SU-DHL-6 (cell line): ENCODE measurements around the gene OBSCN.

ENCODE experiments used
- H2AFZ ChIP-seq: fragments of 200-600 bp; sonication (generic); 2 replicates; pipeline ENCODE4 v1.6.1; 2014; ENCODE audit warnings: low read depth, mild to moderate bottlenecking, moderate library complexity, mixed read lengths, antibody characterized with exemption, low read length; ENCODE audit not compliant: severe bottlenecking
- H3F3A ChIP-seq: fragments of 200-600 bp; shearing (Covaris generic); 2 replicates; pipeline ENCODE4 v1.6.0; 2016; ENCODE audit warnings: antibody characterized with exemption, mild to moderate bottlenecking; ENCODE audit not compliant: insufficient read depth
- H3K27ac ChIP-seq: fragments of 200-600 bp; sonication (generic); 2 replicates; pipeline ENCODE4 v1.5.1; 2016; ENCODE audit warnings: low read depth, mild to moderate bottlenecking, low read length, moderate library complexity, mixed read lengths
- H3K27me3 ChIP-seq: fragments of 200-600 bp; sonication (generic), shearing (Covaris generic); 2 replicates; pipeline ENCODE4 v1.6.0; 2014; ENCODE audit warnings: mild to moderate bottlenecking, low read length
- H3K36me3 ChIP-seq: fragments of 200-600 bp; sonication (generic); 2 replicates; pipeline ENCODE4 v1.6.1; 2014; ENCODE audit warnings: mild to moderate bottlenecking, low read length, mixed read lengths
- H3K4me2 ChIP-seq: fragments of 300-600, 200-600 bp; shearing (Covaris generic), sonication (generic); 2 replicates; pipeline ENCODE4 v1.6.0; 2014; ENCODE audit warnings: low read length, low read depth, mild to moderate bottlenecking; ENCODE audit not compliant: poor library complexity, severe bottlenecking
- H3K4me3 ChIP-seq: fragments of 200-600 bp; sonication (generic); 2 replicates; pipeline ENCODE4 v1.5.1; 2014; ENCODE audit warnings: antibody characterized with exemption, low read length, mild to moderate bottlenecking, mixed read lengths; ENCODE audit not compliant: insufficient read depth, poor library complexity, severe bottlenecking
- H3K79me2 ChIP-seq: fragments of 200-600 bp; sonication (generic); 2 replicates; pipeline ENCODE4 v1.6.1; 2014; ENCODE audit warnings: mild to moderate bottlenecking, low read length, moderate library complexity; ENCODE audit not compliant: insufficient read depth
- H3K9ac ChIP-seq: fragments of 200-600 bp; sonication (generic); 2 replicates; pipeline ENCODE4 v1.7.0; 2014; ENCODE audit warnings: mild to moderate bottlenecking, low read length
- H3K9me2 ChIP-seq: fragments of 200-600 bp; sonication (generic); replicated peaks from 2 replicates; pipeline ENCODE4 v1.6.1; 2014; ENCODE audit warnings: low read length; ENCODE audit not compliant: insufficient read depth
- H3K9me3 ChIP-seq: fragments of 200-600 bp; sonication (generic); 2 replicates; pipeline ENCODE4 v1.6.1; 2014; ENCODE audit warnings: low read length, mixed read lengths; ENCODE audit not compliant: insufficient read depth
- H4K20me1 ChIP-seq: fragments of 200-600 bp; sonication (generic); 2 replicates; pipeline ENCODE4 v1.6.1; 2014; ENCODE audit warnings: low read depth, mild to moderate bottlenecking, antibody characterized with exemption, low read length, moderate library complexity, mixed read lengths
- EZH2phosphoT487 ChIP-seq: fragments of 200-600 bp; sonication (generic), shearing (Covaris generic); conservative IDR thresholded peaks from 2 replicates; pipeline ENCODE4 v1.6.1; 2018; ENCODE audit warnings: mild to moderate bottlenecking, antibody characterized with exemption, low read length, moderate library complexity, mixed read lengths
- TF ChIP-seq, protein P1 (sequence below): fragments of 200-600 bp; sonication (generic); IDR thresholded peaks from one replicate; pipeline ENCODE4 v1.5.1; 2017; ENCODE audit warnings: antibody characterized with exemption, mild to moderate bottlenecking, low read length, moderate library complexity; ENCODE audit not compliant: insufficient read depth, poor library complexity, severe bottlenecking

The OBSCN gene

DNA sequence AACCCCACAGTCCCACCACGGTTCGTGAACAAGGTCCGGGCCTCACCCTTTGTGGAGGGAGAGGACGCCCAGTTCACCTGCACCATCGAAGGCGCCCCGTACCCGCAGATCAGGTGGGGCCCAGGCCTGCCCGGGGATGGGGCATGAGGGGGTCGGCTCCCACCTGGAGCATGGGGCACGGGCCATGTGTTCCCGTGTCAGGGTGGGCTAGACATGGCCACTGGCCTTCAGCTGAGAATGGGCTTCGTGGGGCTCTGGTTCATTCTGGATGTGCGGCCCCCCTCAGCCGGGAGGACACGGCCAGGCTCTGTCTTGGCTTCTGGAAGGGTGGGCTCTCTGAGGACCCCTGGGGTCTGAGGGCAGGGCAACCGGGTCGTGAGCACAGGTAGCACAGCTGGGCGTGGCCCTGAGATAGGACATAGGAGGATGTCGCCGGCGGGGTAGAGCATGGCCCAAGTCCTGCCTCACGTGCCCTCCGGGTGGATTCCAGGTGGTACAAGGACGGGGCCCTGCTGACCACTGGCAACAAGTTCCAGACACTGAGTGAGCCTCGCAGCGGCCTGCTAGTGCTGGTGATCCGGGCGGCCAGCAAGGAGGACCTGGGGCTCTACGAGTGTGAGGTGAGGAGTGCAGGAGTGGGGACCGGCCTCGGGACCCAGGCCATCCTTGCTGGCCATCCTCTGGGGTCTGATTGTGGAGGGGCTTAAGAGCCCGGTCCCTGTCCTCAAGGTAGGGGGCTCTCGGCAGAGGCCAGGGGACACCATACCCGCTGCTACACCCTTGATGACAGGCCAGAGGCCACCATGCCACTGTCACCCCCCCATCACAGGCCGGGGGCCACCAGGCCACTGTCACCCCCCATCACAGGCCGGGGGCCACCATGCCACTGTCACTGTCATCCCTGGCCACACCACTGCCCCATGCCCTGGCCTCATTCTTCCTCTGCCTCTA is 143.3 kb downstream of the OBSCN start:
- Histone ChIP-seq H3K79me2 (no peaks in the 10 kb centered on the region), H3K9me2 (no peaks in the 10 kb centered on the region), H3K36me3 (no peaks in the 10 kb centered on the region), H4K20me1 (no peaks in the 10 kb centered on the region), H3K4me2 (no peak overlapping the region), H2AFZ (no peak overlapping the region), H3K9me3 (no peaks in the 10 kb centered on the region), H3K27ac (no peak overlapping the region), H3K4me3 (no peak overlapping the region), H3K9ac (no peak overlapping the region), H3K27me3 (no peaks in the 10 kb centered on the region), H3F3A (no peaks in the 10 kb centered on the region)
- TF ChIP-seq, protein P1, sequence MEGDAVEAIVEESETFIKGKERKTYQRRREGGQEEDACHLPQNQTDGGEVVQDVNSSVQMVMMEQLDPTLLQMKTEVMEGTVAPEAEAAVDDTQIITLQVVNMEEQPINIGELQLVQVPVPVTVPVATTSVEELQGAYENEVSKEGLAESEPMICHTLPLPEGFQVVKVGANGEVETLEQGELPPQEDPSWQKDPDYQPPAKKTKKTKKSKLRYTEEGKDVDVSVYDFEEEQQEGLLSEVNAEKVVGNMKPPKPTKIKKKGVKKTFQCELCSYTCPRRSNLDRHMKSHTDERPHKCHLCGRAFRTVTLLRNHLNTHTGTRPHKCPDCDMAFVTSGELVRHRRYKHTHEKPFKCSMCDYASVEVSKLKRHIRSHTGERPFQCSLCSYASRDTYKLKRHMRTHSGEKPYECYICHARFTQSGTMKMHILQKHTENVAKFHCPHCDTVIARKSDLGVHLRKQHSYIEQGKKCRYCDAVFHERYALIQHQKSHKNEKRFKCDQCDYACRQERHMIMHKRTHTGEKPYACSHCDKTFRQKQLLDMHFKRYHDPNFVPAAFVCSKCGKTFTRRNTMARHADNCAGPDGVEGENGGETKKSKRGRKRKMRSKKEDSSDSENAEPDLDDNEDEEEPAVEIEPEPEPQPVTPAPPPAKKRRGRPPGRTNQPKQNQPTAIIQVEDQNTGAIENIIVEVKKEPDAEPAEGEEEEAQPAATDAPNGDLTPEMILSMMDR, result no peak
- no peak for TF ChIP-seq EZH2phosphoT487

DNA sequence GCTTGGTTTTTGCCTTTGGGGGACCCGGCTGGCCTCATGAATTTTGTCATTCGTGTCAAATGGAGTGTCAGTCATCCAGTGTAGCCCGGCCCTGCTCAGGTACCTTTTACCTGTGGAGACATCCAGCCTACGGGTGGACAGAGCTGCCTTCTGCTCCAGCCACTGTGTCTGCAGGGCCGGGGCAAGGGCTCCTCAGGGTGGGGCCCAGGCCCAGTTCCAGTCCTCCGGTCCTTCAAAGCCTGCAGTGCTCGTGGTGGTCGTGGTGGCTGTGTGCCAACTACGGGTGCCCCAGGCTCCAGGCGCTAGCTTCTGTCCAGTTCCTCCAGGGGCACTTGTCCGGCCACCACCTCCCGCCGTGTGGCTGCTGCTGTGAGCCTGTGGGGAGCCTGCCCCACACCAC is 144.0 kb downstream of the OBSCN start:
- no peaks in the 10 kb centered on the region for H3K9me2 ChIP-seq
- H3K27me3 ChIP-seq, result no peaks in the 10 kb centered on the region
- no peaks in the 10 kb centered on the region for H3F3A ChIP-seq
- H3K9ac ChIP-seq, result no peak overlapping the region
- H3K79me2 ChIP-seq, result no peaks in the 10 kb centered on the region
- H3K4me2 ChIP-seq, result no peak overlapping the region
- no peaks in the 10 kb centered on the region for H4K20me1 ChIP-seq
- H3K27ac ChIP-seq, result no peak overlapping the region
- no peak for TF ChIP-seq EZH2phosphoT487
- TF ChIP-seq, protein P1, result no peak
- H2AFZ ChIP-seq, result no peak overlapping the region
- no peaks in the 10 kb centered on the region for H3K36me3 ChIP-seq
- no peaks in the 10 kb centered on the region for H3K9me3 ChIP-seq
- no peak overlapping the region for H3K4me3 ChIP-seq

DNA sequence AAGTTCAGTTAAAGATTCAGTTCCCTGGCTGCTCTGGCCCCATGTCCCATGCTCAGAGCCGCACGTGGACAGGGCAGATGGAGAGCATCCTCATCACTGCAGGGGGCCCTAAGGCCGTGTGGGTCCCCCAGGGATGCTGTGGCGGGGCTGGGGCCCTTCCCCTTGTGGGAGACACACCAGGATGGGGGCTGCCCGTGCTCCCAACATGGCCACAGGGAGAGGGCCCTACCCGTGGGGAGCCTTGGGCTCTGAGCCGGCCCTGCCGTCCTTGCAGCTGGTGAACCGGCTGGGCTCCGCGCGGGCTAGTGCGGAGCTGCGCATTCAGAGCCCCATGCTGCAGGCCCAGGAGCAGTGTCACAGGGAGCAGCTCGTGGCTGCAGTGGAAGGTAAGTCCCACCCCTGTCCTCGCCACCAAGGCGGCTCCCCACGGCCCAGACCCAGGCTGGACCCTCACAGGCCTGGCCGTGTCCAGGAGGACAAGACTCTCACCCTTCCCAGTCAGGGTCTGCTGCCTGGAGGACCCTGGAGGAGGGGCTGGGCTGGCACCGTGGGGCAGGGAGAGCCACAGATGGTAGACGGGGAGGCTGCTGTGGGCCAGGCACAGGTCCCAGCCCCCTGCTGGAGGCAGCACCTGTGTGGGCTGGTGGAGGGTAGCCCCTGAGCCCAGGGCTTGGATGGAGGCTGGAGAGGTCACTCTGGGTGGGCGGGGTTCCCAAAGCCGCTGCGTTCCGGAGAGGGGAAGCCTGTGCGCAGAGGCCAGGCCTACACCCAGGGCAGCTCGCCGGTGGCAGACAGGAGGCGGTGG is 145.0 kb downstream of the OBSCN start:
- no peak for TF ChIP-seq EZH2phosphoT487
- TF ChIP-seq, protein P1, result no peak
- no peak overlapping the region for H3K4me3 ChIP-seq
- no peaks in the 10 kb centered on the region for H4K20me1 ChIP-seq
- H3K4me2 ChIP-seq, result no peak overlapping the region
- H3K79me2 ChIP-seq, result no peaks in the 10 kb centered on the region
- H3K9me3 ChIP-seq, result no peaks in the 10 kb centered on the region
- no peaks in the 10 kb centered on the region for H3K9me2 ChIP-seq
- no peak overlapping the region for H2AFZ ChIP-seq
- H3F3A ChIP-seq, result no peaks in the 10 kb centered on the region
- H3K27ac ChIP-seq, result no peak overlapping the region
- H3K27me3 ChIP-seq, result no peaks in the 10 kb centered on the region
- H3K9ac ChIP-seq, result no peak overlapping the region
- H3K36me3 ChIP-seq, result no peaks in the 10 kb centered on the region
